T-helper 22 cell (primary cell): ENCODE results near the gene FGF3.

Experiments used
- DNase-seq: peaks from one replicate; pipeline ENCODE4 v3.0.0-alpha.2; 2020; ENCODE audit warnings: low read depth

The FGF3 gene

GRCh38 chr11:69843529-69843921 lies 24.3 kb upstream of the FGF3 start:
- no peak for DNase-seq

GRCh38 chr11:69842746-69843528 lies 23.7 kb upstream of the FGF3 start:
- no peak for DNase-seq

DNA sequence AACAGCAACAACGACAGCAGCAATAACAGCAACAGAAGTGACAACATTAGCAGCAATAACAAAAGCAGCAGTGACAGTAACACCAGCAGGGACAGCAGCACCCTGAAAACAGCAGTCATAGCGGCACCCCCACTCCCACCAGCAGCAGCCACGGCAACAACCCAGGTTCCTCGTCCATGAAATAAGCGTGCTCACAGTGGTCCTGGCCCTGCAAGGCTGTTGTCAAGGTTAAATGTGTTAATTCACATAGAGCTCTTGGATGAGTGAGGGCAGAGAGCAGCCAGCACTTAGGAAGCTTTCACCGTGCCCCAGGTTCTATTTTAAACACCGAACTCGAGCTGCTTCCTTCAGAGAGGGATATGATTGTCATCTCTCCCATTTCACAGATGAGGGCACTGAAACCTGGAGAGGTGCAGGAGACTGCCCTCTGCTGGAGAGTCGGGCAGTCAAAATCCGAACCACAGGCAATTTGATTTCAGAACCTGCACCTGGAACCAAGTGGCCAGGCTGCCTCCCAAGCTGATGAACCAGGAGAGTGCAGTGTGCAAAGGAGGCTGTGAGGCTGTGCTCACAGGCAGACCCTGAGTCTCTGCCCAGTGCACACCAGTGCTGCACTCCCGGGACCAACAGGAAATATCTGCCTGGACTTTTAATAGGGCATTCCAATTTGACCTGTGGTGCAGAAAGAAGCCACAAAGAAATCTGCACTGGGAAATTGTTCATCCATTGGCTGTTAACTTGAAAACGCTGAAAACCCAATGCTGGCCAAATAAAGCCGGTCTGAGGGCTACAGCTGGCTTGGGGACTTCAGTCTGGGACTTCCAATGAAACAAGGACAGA lies 22.9 kb upstream of the FGF3 start:
- no peak for DNase-seq

- DNase-seq, result no peak
These were observed 22.1 kb upstream of the FGF3 start for GRCh38 chr11:69841170-69841858.

DNA sequence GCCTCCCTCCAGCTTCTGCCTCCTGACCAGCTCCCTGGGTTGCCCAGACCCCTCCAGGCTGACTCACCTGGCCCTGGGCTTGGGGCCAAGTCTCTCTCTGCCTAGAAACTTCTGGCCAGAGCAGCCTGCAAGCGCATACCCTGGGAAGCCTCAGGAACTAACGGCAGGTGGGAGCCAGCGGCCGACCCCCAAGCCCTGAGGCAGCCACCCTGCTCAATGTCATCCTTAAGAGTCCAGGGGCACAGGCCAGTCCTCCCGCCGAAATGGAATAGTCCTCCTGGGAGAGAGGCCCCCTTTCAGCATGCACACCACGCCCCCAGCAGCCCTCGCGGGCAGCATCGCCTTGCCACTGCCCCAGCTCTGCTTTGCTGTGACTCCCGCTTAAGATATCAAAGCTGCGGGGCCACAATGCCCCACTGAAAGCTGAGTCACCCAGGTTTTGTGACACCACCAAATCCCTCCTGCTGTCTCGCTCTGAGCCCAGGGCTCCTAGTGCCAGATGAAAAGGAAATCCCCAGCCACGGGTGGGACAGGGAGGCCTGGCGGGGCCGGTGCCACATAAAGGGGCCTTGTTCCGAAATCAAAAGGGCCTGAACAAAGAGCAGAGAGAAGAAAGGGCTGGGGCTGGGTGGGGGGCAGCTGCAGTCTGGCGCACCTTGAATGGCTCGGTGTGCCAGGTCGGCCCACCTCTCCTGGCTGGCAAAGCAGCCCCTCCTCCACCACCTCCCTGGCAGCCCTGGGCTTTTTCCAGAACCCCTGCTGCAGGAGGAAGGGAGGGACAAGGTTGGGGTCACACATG lies 21.4 kb upstream of the FGF3 start:
- DNase-seq, result no peak

- DNase-seq, result no peak
These were observed 20.3 kb upstream of the FGF3 start for GRCh38 chr11:69839516-69839915.

GRCh38 chr11:69837791-69838190 lies 18.6 kb upstream of the FGF3 start:
- DNase-seq, result no peak

- DNase-seq, result no peak
These were observed 17.2 kb upstream of the FGF3 start for GRCh38 chr11:69836401-69836800.

DNA sequence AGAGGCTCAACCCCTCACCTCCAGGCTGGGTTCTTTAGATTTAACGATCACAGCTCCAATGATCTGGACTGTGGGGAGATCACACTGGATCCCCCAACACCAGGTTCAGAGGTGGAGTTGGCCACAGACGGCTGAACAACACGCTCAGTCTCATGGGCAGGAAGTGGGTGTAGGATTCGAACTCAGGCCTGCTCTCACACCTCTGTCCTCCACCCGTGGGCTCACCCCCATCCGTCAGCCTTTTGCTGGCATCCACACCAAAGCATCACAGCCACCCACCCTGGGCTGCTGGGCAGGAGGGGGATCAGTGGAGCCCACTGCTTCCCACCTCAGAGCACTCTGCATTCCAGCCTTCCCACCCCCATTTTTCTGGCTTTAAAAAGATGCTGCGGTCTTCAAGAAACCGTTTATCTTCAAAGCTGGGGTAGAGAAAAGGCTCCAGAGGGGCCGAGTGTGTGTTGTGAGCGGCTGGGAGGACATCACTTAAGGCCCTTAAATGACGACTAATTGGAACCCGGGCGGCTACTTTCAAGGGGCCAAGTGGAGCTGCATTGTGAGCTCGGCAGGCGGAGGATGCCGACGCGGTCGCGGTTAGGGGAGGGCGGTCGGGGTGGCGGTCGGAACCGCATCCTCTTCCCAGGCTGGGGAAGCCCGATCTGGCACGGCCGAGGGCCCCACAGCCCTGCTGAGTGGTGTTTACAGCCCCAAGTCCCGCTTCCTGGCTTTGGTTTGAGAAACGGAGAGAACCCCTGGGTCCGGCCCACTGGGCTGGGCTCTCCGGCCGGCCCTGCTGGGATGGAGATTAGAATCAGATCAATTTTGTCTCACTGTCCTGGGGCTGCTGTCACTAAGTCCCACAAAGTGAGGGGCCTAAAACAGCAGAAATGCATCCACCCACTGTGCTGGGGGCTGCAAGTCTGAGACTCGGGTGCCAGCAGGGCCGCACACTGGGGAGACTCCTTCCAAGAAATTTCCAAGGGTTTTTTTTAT lies 15.9 kb upstream of the FGF3 start:
- no peak for DNase-seq

GRCh38 chr11:69834251-69834650 lies 15.0 kb upstream of the FGF3 start:
- no peak for DNase-seq

DNA sequence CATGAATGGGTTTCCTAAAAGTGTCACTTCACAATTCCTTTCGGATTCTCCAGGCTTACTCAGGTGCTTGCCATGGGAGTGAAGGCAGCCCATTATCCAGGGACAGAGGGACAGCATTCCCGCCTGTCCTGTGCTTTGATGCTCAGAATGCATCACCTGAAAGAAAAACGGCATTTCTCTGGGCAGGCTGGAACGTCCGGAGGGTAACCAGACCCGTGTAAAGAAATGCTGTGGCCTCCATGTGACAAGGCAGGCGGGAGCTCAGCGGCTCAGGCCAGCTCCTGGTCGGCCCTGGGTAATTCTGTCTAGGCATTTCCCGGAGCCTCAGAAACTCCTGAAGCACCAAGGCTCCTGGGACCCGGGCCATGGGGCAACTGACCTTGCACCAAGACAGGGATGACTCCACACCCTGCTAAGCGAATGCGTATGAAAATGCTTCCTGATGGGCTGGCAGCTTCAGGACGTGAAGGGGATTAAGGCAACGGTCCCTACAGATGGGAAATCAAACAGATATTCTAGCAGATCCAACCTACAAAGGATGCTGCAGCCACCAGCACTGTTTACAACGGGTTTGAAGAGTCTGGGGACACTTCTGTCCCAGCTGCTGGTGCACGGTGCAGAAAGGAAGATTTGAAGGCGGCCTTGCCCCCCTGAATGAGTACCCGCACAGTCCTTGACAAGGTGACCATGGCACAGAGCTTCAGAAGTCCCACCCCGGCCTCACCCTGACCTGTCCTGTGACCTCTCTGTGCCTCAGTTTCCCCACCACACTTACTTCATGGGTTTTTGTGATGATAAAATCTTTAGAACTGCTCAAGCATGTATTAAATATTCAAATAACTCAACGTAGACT lies 13.6 kb upstream of the FGF3 start:
- no peak for DNase-seq

DNA sequence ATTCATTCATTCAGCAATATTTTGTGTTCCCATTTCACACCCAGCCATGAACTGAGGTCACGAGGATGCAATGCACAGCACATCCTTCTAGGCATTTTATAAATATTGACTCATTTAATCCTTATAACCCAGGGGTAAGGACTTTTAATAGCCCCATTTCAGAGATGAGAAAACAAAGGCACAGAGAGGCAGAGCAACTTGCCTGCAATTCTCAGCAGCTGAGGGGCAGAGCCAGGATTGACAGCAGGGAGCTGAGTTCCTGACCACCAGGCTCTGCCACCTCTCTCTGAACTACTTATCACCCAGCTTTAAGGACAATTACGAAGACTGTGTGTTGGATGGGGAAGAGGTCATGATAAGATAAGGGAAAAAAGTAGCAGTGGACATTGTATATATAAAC lies 12.8 kb upstream of the FGF3 start:
- DNase-seq, result no peak

DNA sequence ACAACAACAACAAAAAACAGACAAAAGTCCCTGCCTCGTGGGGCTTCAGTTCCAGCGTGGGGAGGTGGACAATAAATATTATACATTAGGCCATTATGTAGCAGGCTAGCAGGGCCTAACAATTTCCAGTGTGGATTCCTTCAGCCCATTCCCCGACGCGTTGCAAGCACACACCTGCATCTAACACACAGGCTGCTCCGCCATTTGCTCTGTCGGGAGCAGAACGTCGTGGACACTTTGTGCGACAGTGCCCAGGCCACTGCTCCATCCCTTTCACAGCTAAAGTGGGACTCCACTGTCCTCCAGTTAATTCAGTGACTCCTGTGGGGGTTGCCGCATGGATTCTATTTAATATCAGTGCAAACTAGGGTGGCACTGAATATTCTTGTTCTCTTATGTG lies 10.9 kb upstream of the FGF3 start:
- DNase-seq, result no peak

DNA sequence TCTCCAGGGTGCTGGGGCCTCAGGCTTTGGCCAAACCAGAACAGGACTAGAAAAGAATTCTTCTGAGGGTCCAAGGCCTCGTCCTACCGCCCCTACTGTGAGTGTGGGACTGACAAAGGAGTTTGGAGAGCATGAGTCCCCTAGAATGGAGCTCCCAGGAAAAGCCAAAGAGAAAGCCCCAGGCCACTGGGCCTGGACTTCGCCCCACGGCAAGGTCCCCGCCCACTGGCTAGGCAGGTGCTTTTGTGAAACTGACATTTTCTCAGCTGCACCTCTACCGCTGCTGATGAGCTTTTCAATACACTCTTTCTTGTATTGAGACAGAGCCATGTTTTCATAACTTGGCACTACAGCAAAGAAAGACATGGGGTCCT lies 9.7 kb upstream of the FGF3 start:
- DNase-seq, result no peak

GRCh38 chr11:69828276-69828970 lies 9.2 kb upstream of the FGF3 start:
- no peak for DNase-seq

GRCh38 chr11:69826773-69827172 lies 7.6 kb upstream of the FGF3 start:
- DNase-seq, result no peak

DNA sequence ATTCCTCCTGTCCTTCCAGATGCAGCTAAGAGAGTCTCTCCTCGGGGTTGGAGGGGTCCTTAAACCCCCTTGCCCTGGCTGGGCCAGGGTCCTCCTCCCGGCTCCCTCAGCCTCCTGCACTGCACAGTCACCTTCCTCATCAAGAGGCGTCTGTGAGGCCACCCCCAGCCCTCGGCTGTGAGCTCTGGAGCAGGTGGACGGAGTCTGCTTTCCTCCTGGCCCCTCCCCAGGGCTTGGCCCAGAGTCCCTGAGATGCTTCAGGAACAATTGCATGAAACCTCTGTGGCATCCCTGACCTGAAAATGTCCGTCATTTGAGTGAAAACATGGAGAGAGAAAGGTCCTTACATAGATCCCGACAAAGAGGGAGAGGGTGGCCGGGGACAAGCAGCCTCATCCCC lies 6.7 kb upstream of the FGF3 start:
- DNase-seq, result no peak

DNA sequence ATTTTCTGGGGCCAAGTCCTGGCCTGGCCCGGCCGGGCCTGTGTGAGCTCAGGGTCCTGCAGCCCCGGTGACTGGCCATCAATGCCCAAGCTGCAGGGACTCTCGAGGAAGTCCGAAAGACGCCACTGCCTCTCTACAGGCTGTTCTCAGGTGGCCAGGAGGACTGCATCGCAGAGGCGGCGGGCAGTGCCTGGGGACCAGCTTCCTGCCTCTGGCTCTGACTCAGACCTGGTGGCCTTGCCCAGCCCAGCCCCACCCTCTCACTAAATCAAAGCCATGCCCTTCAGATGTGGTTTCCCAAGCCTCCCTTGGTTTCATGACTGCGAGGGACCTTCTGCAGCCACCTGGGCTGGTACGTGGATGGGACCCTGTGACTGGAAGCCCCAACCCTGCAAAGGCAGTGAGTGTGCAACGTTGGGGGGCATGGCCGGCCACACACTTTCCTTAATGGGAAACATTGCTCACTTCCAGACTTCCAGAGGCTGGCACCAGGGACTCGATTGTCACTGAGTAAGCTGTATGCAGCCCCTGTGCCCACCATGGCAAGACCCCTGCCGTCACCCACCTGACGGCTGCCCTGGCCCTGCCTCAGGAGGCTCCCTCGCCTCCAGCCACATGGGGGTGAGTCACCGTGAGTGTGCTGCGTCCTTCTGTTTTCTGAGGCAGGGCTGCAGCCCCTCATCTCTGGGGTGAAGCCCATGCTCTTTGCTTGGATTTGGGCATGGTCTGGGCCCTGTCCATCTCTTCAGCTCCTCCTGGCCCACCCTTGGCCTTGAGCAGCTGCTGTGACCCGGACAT lies 6.0 kb upstream of the FGF3 start:
- DNase-seq, result no peak
